ENCODE data around the gene ZNF470.

DNA sequence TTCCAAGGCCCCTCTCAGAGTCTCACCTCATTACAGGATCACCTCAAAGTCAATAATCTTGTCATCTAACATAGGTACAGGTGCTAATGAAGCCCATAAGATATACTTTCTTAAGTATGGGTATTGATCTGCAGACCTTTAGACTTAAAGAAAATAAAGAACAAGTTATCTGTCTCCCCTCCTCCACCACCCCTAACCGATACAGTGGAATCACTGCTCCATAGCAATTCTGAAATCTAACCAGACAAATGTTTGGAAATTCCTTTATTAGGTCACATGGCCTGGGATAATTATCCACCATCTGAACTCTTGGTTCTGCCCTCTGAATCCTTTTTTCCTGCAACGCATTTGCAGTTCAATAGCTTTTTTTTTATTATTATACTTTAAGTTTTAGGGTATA is 4.5 kb upstream of the ZNF470 start:
- no peak for TF ChIP-seq TAF1 (IDR thresholded peaks at IDR 0.05; ENCODE audit: borderline replicate concordance, insufficient read depth, low read length)
- TF ChIP-seq, protein P1, sequence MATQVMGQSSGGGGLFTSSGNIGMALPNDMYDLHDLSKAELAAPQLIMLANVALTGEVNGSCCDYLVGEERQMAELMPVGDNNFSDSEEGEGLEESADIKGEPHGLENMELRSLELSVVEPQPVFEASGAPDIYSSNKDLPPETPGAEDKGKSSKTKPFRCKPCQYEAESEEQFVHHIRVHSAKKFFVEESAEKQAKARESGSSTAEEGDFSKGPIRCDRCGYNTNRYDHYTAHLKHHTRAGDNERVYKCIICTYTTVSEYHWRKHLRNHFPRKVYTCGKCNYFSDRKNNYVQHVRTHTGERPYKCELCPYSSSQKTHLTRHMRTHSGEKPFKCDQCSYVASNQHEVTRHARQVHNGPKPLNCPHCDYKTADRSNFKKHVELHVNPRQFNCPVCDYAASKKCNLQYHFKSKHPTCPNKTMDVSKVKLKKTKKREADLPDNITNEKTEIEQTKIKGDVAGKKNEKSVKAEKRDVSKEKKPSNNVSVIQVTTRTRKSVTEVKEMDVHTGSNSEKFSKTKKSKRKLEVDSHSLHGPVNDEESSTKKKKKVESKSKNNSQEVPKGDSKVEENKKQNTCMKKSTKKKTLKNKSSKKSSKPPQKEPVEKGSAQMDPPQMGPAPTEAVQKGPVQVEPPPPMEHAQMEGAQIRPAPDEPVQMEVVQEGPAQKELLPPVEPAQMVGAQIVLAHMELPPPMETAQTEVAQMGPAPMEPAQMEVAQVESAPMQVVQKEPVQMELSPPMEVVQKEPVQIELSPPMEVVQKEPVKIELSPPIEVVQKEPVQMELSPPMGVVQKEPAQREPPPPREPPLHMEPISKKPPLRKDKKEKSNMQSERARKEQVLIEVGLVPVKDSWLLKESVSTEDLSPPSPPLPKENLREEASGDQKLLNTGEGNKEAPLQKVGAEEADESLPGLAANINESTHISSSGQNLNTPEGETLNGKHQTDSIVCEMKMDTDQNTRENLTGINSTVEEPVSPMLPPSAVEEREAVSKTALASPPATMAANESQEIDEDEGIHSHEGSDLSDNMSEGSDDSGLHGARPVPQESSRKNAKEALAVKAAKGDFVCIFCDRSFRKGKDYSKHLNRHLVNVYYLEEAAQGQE (IDR thresholded peaks at IDR 0.05; ENCODE audit: insufficient read depth in 1 of 2, low read depth in 2 of 2, low read length in 2 of 2), result no peak
- no peak for TF ChIP-seq POLR2AphosphoS5 (IDR thresholded peaks at IDR 0.05; ENCODE audit: low read depth, low read length)
- TF ChIP-seq SIN3A (IDR thresholded peaks at IDR 0.05; ENCODE audit: borderline replicate concordance, insufficient read depth, low read length), result no peak
- no peak for TF ChIP-seq FOXP2 (optimal IDR thresholded peaks at IDR 0.05; ENCODE audit: borderline replicate concordance, extremely low read depth, extremely low read length, insufficient read depth)
